GM23338 (cell line): Measurements from ENCODE around the gene FBF1. TPM values are rescaled to one million over a fixed set of nuclear protein-coding genes. Genes with fewer than 3 reads are reported as not detected.
A peak's percentile ranks its signal among the peaks of the same experiment; 100 is the strongest.

Experiments used
- ATAC-seq: fragments of 200-7000 bp; cut with Tn5 transposase; 3 replicates; pipeline ENCODE4 v1.9.1; 2020
- DNase-seq: peaks from one replicate; pipeline ENCODE4 v3.0.0-alpha.2; 2015; ENCODE audit warnings: low spot score
- H2AFZ ChIP-seq: fragments of 200-600 bp; sonication (generic); 2 replicates; pipeline ENCODE4 v1.8.0; 2016; ENCODE audit warnings: antibody characterized with exemption, mild to moderate bottlenecking, moderate library complexity
- H3F3A ChIP-seq: fragments of 200-600 bp; sonication (generic); replicated peaks from 2 replicates; pipeline ENCODE4 v1.8.0; 2017; ENCODE audit warnings: antibody characterized with exemption, mixed run types, low read depth
- H3K27ac ChIP-seq: fragments of 200-600 bp; sonication (generic); 2 replicates; pipeline ENCODE4 v1.6.1; 2016; ENCODE audit warnings: low read depth
- H3K27me3 ChIP-seq: fragments of 200-600 bp; sonication (generic); 2 replicates; pipeline ENCODE4 v1.8.0; 2016; ENCODE audit warnings: mild to moderate bottlenecking, mixed run types, moderate library complexity; ENCODE audit not compliant: insufficient read depth
- H3K36me3 ChIP-seq: fragments of 200-600 bp; sonication (generic); 2 replicates; pipeline ENCODE4 v1.8.0; 2016; ENCODE audit warnings: mild to moderate bottlenecking; ENCODE audit not compliant: insufficient read depth
- H3K4me1 ChIP-seq: fragments of 200-600 bp; sonication (generic); 2 replicates; pipeline ENCODE4 v1.8.0; 2016; ENCODE audit warnings: mild to moderate bottlenecking, moderate library complexity; ENCODE audit not compliant: insufficient read depth
- H3K4me2 ChIP-seq: fragments of 200-600 bp; sonication (generic); 2 replicates; pipeline ENCODE4 v1.7.1; 2017; ENCODE audit warnings: mixed run types
- H3K4me3 ChIP-seq: fragments of 200-600 bp; sonication (generic); 2 replicates; pipeline ENCODE4 v1.6.1; 2016; ENCODE audit warnings: mixed run types
- H3K79me2 ChIP-seq: fragments of 200-600 bp; sonication (generic); replicated peaks from 2 replicates; pipeline ENCODE4 v1.8.0; 2017; ENCODE audit warnings: mild to moderate bottlenecking; ENCODE audit not compliant: insufficient read depth
- H3K9me2 ChIP-seq: fragments of 200-600 bp; sonication (generic); 2 replicates; pipeline ENCODE4 v1.8.0; 2017; ENCODE audit not compliant: insufficient read depth
- H4K20me1 ChIP-seq: fragments of 200-600 bp; sonication (generic); replicated peaks from 2 replicates; pipeline ENCODE4 v1.8.0; 2017; ENCODE audit warnings: mild to moderate bottlenecking; ENCODE audit not compliant: insufficient read depth
- H3K27ac Mint-ChIP-seq: 2 replicates; pipeline ENCODE4 v1.8.0; 2020; ENCODE audit warnings: inconsistent platforms, mild to moderate bottlenecking, moderate library complexity, mixed read lengths
- H3K27me3 Mint-ChIP-seq: 3 replicates; pipeline ENCODE4 v1.8.0; 2022; ENCODE audit warnings: low read depth, mild to moderate bottlenecking, moderate library complexity, mixed read lengths, inconsistent platforms; ENCODE audit not compliant: insufficient read depth, poor library complexity
- H3K36me3 Mint-ChIP-seq: 3 replicates; pipeline ENCODE4 v1.8.0; 2021; ENCODE audit warnings: low read depth, mild to moderate bottlenecking, inconsistent platforms, moderate library complexity, mixed read lengths
- H3K4me1 Mint-ChIP-seq: 3 replicates; pipeline ENCODE4 v1.8.0; 2020; ENCODE audit warnings: mild to moderate bottlenecking, inconsistent platforms, mixed read lengths
- H3K4me3 Mint-ChIP-seq: 3 replicates; pipeline ENCODE4 v1.8.0; 2021; ENCODE audit warnings: moderate library complexity, mild to moderate bottlenecking, inconsistent platforms, mixed read lengths
- H3K9me3 Mint-ChIP-seq: 3 replicates; pipeline ENCODE4 v1.8.0; 2020; ENCODE audit warnings: moderate library complexity, mild to moderate bottlenecking, inconsistent platforms, mixed read lengths
- CREB1 ChIP-seq: fragments of 250-450 bp; sonication (Bioruptor Pico); IDR thresholded peaks from 2 replicates; pipeline ENCODE4 v1.5.0; 2020; ENCODE audit warnings: low read depth, mild to moderate bottlenecking, moderate library complexity
- CTCF ChIP-seq, 2 experiments: fragments of 200-600 bp in 1 of 2; sonication (generic) in 1 of 2; conservative IDR thresholded peaks; 2 replicates each; pipeline versions ENCODE4 v1.5.1 to v1.6.1; 2016 to 2017; ENCODE audit warnings: antibody characterized with exemption in 2 of 2, low read depth in 2 of 2, mild to moderate bottlenecking in 2 of 2, moderate library complexity in 1 of 2
- EZH2 ChIP-seq: fragments of 200-600 bp; sonication (generic); IDR thresholded peaks from one replicate; pipeline ENCODE4 v1.8.0; 2017; ENCODE audit warnings: antibody characterized with exemption, mild to moderate bottlenecking, low read depth; ENCODE audit not compliant: unreplicated experiment
- EZH2phosphoT487 ChIP-seq: fragments of 200-600 bp; sonication (generic); IDR thresholded peaks from one replicate; pipeline ENCODE4 v1.8.1; 2018; ENCODE audit warnings: antibody characterized with exemption; ENCODE audit not compliant: unreplicated experiment
- JUNB ChIP-seq: IDR thresholded peaks from one replicate; pipeline ENCODE4 v1.6.1; 2016; ENCODE audit warnings: antibody characterized with exemption; ENCODE audit not compliant: unreplicated experiment
- NANOG ChIP-seq: IDR thresholded peaks from 2 replicates; pipeline ENCODE4 v1.6.1; 2016; ENCODE audit warnings: antibody characterized with exemption, borderline replicate concordance
- POLR2AphosphoS5 ChIP-seq: IDR thresholded peaks from 2 replicates; pipeline ENCODE4 v1.6.1; 2016; ENCODE audit warnings: antibody characterized with exemption, low read depth
- STAT1 ChIP-seq: IDR thresholded peaks from one replicate; pipeline ENCODE4 v1.6.1; 2016; ENCODE audit warnings: antibody characterized with exemption; ENCODE audit not compliant: unreplicated experiment
- ZNF114 ChIP-seq: fragments of 250-450 bp; sonication (Bioruptor Pico); IDR thresholded peaks from 2 replicates; pipeline ENCODE4 v1.5.0; 2020; ENCODE audit warnings: mild to moderate bottlenecking, moderate library complexity
- ZNF331 ChIP-seq: fragments of 250-450 bp; sonication (Bioruptor Pico); IDR thresholded peaks from 2 replicates; pipeline ENCODE4 v1.5.0; 2020; ENCODE audit warnings: low read depth, mild to moderate bottlenecking, moderate library complexity
- ZNF462 ChIP-seq: fragments of 250-450 bp; sonication (Bioruptor Pico); IDR thresholded peaks from 2 replicates; pipeline ENCODE4 v1.5.0; 2020; ENCODE audit warnings: mild to moderate bottlenecking, moderate library complexity
- polyA plus RNA-seq: library from polyadenylated mRNA; unstranded; fragments of >200 nt; fragmentation: Nextera tagmentation; extraction: Ambion mirVana; gene quantifications from 2 replicates; pipeline ENCODE4 v1.2.1, GENCODE V29; 2016
- total RNA-seq: library from RNA; depleted of rRNA; stranded (reverse); fragments of >200 nt; shearing (Covaris generic); gene quantifications from 2 replicates; pipeline ENCODE4 v1.2.3, GENCODE V29; 2014
- TF ChIP-seq, protein P1 (sequence below): IDR thresholded peaks from one replicate; pipeline ENCODE4 v1.6.1; 2018; ENCODE audit warnings: antibody characterized with exemption; ENCODE audit not compliant: unreplicated experiment

The FBF1 gene
- total and polyA plus RNA-seq, 2 experiments from 2014 or later = 8.8 to 11.8 TPM

GRCh38 chr17:75902406-75902805, 38.4 kb downstream of the FBF1 start:
- Histone ChIP-seq H3K4me3 (no peak overlapping the region), H4K20me1 (peaks cover 6% of the 10 kb centered on the region; the same call in 1 of the 2 replicates), H3K27me3 (no peaks in the 10 kb centered on the region), H3K79me2 (peaks cover 15% of the 10 kb centered on the region), H2AFZ (no peak overlapping the region), H3K4me2 (no peak overlapping the region), H3F3A (peaks cover 38% of the 10 kb centered on the region), H3K9me2 (no peaks in the 10 kb centered on the region), H3K36me3 (peaks cover 13% of the 10 kb centered on the region), H3K27ac (peak overlapping the region; percentile 39; the same call in 1 of the 2 replicates), H3K4me1 (peaks cover 12% of the 10 kb centered on the region)
- no peak for TF ChIP-seq JUNB
- TF ChIP-seq, protein P1, sequence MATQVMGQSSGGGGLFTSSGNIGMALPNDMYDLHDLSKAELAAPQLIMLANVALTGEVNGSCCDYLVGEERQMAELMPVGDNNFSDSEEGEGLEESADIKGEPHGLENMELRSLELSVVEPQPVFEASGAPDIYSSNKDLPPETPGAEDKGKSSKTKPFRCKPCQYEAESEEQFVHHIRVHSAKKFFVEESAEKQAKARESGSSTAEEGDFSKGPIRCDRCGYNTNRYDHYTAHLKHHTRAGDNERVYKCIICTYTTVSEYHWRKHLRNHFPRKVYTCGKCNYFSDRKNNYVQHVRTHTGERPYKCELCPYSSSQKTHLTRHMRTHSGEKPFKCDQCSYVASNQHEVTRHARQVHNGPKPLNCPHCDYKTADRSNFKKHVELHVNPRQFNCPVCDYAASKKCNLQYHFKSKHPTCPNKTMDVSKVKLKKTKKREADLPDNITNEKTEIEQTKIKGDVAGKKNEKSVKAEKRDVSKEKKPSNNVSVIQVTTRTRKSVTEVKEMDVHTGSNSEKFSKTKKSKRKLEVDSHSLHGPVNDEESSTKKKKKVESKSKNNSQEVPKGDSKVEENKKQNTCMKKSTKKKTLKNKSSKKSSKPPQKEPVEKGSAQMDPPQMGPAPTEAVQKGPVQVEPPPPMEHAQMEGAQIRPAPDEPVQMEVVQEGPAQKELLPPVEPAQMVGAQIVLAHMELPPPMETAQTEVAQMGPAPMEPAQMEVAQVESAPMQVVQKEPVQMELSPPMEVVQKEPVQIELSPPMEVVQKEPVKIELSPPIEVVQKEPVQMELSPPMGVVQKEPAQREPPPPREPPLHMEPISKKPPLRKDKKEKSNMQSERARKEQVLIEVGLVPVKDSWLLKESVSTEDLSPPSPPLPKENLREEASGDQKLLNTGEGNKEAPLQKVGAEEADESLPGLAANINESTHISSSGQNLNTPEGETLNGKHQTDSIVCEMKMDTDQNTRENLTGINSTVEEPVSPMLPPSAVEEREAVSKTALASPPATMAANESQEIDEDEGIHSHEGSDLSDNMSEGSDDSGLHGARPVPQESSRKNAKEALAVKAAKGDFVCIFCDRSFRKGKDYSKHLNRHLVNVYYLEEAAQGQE = no peak
- no peak for TF ChIP-seq EZH2phosphoT487
- TF ChIP-seq ZNF331 (CRISPR knock-in tag) = no peak
- TF ChIP-seq ZNF114 = no peak
- TF ChIP-seq NANOG = no peak
- no peak for TF ChIP-seq EZH2
- no peak for TF ChIP-seq CTCF (conservative IDR thresholded peaks at IDR 0.05; ENCODE audit: low read depth in 2 of 2)
- no peak for TF ChIP-seq STAT1
- TF ChIP-seq CREB1 (CRISPR knock-in tag) = no peak
- TF ChIP-seq POLR2AphosphoS5 = no peak
- no peak for TF ChIP-seq ZNF462 (CRISPR knock-in tag)
- ATAC-seq (no peak), DNase-seq (no peak)
- peaks cover 40% of the 10 kb centered on the region for H3K36me3 Mint-ChIP-seq
- H3K27me3 Mint-ChIP-seq = peaks cover 3% of the 10 kb centered on the region
- no peaks in the 10 kb centered on the region for H3K9me3 Mint-ChIP-seq
- peaks cover 6% of the 10 kb centered on the region; the same call in 2 of the 3 replicates for H3K4me1 Mint-ChIP-seq
- H3K4me3 Mint-ChIP-seq = no peak overlapping the region
- H3K27ac Mint-ChIP-seq = no peak overlapping the region
